ENCODE results near the gene GMPR2. TPM values are rescaled to one million over a fixed set of nuclear protein-coding genes. Genes with fewer than 3 reads are reported as not detected.

GMPR2 gene
- total and polyA plus RNA-seq, 3 donors from 2014 or later, result 30.0 to 49.9 (median 42.2) TPM

DNA sequence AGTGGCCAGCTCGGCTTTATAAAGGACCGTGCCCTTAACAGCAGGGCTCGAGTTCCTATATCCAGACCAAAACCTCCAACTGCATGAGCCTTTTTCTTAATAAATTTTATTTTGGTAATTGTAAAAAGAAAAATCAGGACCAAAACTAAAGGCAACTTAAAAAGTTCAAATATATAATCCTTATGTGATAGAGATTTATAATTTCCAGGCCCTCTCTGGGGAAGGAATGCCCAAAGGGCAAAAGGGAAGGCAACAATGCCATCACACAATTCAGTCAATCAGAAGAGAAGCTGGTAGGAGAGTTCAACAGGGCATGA, 43.7 kb upstream of the GMPR2 start:
- 0 to 3% methylated on average over 3 of the region's 3 CpGs for WGBS, 2 donors
- peak overlapping the region in 1 of 2 donors; percentile 52 for H3K27ac ChIP-seq

DNA sequence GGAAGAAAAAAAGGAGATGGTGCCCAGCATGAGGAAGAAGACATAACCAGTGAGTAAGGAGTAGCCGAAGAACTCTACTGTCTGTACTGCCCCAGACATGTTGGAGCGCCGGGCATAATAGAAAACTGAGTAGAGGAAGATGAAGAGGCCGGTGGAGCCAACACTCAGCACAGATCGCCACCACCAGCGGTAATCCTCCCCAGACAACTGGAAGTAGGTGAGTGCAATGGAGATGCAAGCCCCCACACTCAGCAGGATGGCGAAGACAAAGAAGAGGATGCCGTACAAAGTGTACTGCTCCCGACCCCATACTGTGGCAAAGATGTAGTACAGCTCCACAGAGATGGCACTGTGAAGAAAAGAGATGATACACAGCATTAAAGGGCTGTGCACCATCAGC, 43.3 kb upstream of the GMPR2 start:
- TF ChIP-seq POLR2A (IDR thresholded peaks at IDR 0.05), result no peak
- TF ChIP-seq, protein P1, sequence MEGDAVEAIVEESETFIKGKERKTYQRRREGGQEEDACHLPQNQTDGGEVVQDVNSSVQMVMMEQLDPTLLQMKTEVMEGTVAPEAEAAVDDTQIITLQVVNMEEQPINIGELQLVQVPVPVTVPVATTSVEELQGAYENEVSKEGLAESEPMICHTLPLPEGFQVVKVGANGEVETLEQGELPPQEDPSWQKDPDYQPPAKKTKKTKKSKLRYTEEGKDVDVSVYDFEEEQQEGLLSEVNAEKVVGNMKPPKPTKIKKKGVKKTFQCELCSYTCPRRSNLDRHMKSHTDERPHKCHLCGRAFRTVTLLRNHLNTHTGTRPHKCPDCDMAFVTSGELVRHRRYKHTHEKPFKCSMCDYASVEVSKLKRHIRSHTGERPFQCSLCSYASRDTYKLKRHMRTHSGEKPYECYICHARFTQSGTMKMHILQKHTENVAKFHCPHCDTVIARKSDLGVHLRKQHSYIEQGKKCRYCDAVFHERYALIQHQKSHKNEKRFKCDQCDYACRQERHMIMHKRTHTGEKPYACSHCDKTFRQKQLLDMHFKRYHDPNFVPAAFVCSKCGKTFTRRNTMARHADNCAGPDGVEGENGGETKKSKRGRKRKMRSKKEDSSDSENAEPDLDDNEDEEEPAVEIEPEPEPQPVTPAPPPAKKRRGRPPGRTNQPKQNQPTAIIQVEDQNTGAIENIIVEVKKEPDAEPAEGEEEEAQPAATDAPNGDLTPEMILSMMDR (IDR thresholded peaks at IDR 0.05), result no peak
- no peak for DNase-seq
- Histone ChIP-seq H3K27ac (no peak overlapping the region), H3K9me3 (no peaks in the 10 kb centered on the region), H3K4me1 (peaks cover 10% of the 10 kb centered on the region), H3K27me3 (no peaks in the 10 kb centered on the region), H3K4me3 (no peak overlapping the region), H3K36me3 (ENCODE audit: low read depth, missing control alignments) (no peaks in the 10 kb centered on the region)
- 88 to 92% methylated on average over 9 of the region's 9 CpGs for WGBS, 2 donors
- intact Hi-C loops (cut with DNase I; ENCODE audit: low total_unique reads), result no loop called here

More for the DNA sequence above, 43.7 kb upstream of the GMPR2 start:
- peaks cover 9% of the 10 kb centered on the region for H3K4me1 ChIP-seq
- intact Hi-C loops (cut with DNase I; ENCODE audit: low total_unique reads), result no loop called here
- DNase-seq, result no peak
- TF ChIP-seq, protein P1 (IDR thresholded peaks at IDR 0.05), result no peak
- H3K27me3 ChIP-seq, result no peaks in the 10 kb centered on the region
- no peaks in the 10 kb centered on the region for H3K9me3 ChIP-seq
- peak overlapping the region in 1 of 2 donors; percentile 76 for H3K4me3 ChIP-seq
- H3K36me3 ChIP-seq (ENCODE audit: low read depth, missing control alignments), result no peaks in the 10 kb centered on the region

DNA sequence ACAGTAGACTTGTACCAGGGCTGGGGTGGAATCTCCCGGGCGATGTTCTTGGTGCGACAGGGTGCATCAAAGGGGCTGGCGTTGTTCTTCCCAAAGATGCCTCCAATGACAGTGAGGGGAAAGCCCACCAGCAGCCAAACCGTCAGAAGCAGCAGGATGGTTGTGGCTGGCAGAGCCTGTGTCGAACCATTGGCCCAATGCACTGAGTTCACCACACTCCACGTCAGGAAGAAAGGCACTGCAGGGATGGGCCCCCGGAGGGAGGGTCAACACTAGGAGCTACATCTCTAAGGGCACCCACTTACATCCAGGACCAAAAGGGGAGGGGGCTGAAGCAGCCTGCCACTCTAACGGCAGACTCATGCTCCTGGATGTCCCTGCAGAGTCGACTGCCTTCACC, 42.3 kb upstream of the GMPR2 start:
- TF ChIP-seq, protein P1 (IDR thresholded peaks at IDR 0.05), result no peak
- no peak for TF ChIP-seq POLR2A (IDR thresholded peaks at IDR 0.05)
- Histone ChIP-seq H3K4me3 (no peak overlapping the region), H3K9me3 (no peaks in the 10 kb centered on the region), H3K36me3 (ENCODE audit: low read depth, missing control alignments) (no peaks in the 10 kb centered on the region), H3K4me1 (peaks cover 14% of the 10 kb centered on the region), H3K27ac (no peak overlapping the region), H3K27me3 (no peaks in the 10 kb centered on the region)
- no peak for DNase-seq
- intact Hi-C loops (cut with DNase I; ENCODE audit: low total_unique reads), result no loop called here
- WGBS, 2 donors, result 88 to 94% methylated on average over 6 to 10 of the region's 10 CpGs

DNA sequence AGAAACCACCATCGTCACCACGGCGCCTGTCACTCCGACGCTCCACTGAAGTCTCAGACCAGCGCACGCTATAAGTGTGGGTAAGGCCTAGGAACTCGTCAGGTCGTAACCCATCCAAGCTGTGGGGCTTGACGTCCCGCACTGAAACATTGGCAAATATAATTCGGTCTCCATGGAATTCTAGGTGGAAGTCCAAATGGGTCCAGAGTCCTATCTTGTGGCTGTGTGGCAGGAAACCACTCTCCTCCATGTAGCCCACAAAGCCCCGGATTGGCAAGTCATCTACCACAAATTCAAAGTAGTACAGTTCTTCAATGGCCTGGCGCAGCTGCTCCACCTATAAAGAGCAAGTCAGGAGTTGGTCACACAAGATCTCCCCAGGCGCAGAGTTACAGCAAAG, 39.8 kb upstream of the GMPR2 start:
- no peaks in the 10 kb centered on the region for H3K36me3 ChIP-seq (ENCODE audit: low read depth, missing control alignments)
- no peaks in the 10 kb centered on the region for H3K27me3 ChIP-seq
- no peak overlapping the region for H3K4me3 ChIP-seq
- peaks cover 15% of the 10 kb centered on the region for H3K4me1 ChIP-seq
- intact Hi-C loops (cut with DNase I; ENCODE audit: low total_unique reads), result no loop called here
- whole genome bisulfite sequencing, 2 donors, result 91 to 96% methylated on average over 12 to 15 of the region's 15 CpGs
- TF ChIP-seq, protein P1 (IDR thresholded peaks at IDR 0.05), result no peak
- no peak for TF ChIP-seq POLR2A (IDR thresholded peaks at IDR 0.05)
- no peak for DNase-seq
- no peak overlapping the region for H3K27ac ChIP-seq
- no peaks in the 10 kb centered on the region for H3K9me3 ChIP-seq

DNA sequence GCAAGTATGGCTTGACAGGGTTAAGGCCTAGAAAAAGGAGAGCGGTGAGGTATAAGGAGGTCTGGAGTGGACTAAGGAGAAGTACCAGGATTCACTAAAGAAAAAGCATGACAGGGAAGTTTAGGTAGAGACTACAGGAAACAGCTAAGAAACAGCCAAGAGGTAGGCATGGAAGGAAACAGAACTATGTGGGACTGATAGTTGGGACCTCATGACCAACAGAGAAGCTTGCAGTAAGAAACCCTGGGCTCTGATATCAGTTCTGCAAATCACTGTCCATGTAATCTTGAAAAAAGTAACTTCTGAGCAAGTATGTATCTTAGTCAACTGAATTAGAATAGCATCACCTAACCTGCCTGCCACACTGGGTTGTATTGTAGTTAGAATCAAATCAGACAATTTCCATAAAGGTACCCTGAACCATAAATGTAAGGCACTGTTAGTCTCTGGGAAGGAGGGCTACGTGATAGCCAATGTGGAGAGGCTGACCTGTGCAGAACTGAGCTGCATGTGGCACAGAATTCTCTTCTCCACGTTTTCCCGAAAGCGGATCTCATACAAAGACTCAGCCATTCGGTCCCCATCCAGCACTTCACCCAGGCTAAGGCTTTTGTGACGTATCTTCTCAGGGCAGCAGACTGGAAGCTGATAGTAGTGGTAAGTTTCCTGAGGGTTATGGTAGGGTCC, 38.4 kb upstream of the GMPR2 start:
- Histone ChIP-seq H3K27ac (peak overlapping the region; percentile 96 to 98), H3K4me3 (peak overlapping the region; percentile 72 to 98), H3K36me3 (ENCODE audit: low read depth, missing control alignments) (no peaks in the 10 kb centered on the region), H3K4me1 (peaks cover 12% of the 10 kb centered on the region), H3K9me3 (no peaks in the 10 kb centered on the region), H3K27me3 (no peaks in the 10 kb centered on the region)
- TF ChIP-seq, protein P1 (IDR thresholded peaks at IDR 0.05), result no peak
- no peak for TF ChIP-seq POLR2A (IDR thresholded peaks at IDR 0.05)
- intact Hi-C loops (cut with DNase I; ENCODE audit: low total_unique reads), result no loop called here
- WGBS, 2 donors, result 57 to 59% methylated on average over 7 of the region's 7 CpGs
- no peak for DNase-seq

All from testis (tissue), 3 donors.